ENCODE results near the gene CPO. TPM values are rescaled to one million over a fixed set of nuclear protein-coding genes. Genes with fewer than 3 reads are reported as not detected.

Gene CPO
- total RNA-seq, 1 donor from 2014 or later = not detected

GRCh38 chr2:207008105-207008990 is 69.0 kb downstream of the CPO start:
- TF ChIP-seq CTCF (IDR thresholded peaks at IDR 0.05; ENCODE audit: insufficient read depth, low read length, severe bottlenecking) = no peak
- FAIRE-seq = peak; percentile 52
- DNase-seq (ENCODE audit: low read depth) = peak; percentile 65
- Histone ChIP-seq H3K27me3 (ENCODE audit: control insufficient read depth, insufficient read depth, low read length) (no peaks in the 10 kb centered on the region), H3K36me3 (ENCODE audit: control insufficient read depth, insufficient read depth, low read length) (no peaks in the 10 kb centered on the region), H3K4me3 (ENCODE audit: low read depth, low read length) (no peak overlapping the region)

GRCh38 chr2:207012461-207012860 is 73.1 kb downstream of the CPO start:
- no peaks in the 10 kb centered on the region for H3K36me3 ChIP-seq (ENCODE audit: control insufficient read depth, insufficient read depth, low read length)
- H3K27me3 ChIP-seq (ENCODE audit: control insufficient read depth, insufficient read depth, low read length) = no peaks in the 10 kb centered on the region
- peak; percentile 85 for DNase-seq (ENCODE audit: low read depth)
- no peak for TF ChIP-seq CTCF (IDR thresholded peaks at IDR 0.05; ENCODE audit: insufficient read depth, low read length, severe bottlenecking)
- no peak overlapping the region for H3K4me3 ChIP-seq (ENCODE audit: low read depth, low read length)
- no peak for FAIRE-seq

- FAIRE-seq = no peak
- no peak for TF ChIP-seq CTCF (IDR thresholded peaks at IDR 0.05; ENCODE audit: insufficient read depth, low read length, severe bottlenecking)
- no peak overlapping the region for H3K4me3 ChIP-seq (ENCODE audit: low read depth, low read length)
- H3K27me3 ChIP-seq (ENCODE audit: control insufficient read depth, insufficient read depth, low read length) = no peaks in the 10 kb centered on the region
- DNase-seq (ENCODE audit: low read depth) = peak; percentile 91
- H3K36me3 ChIP-seq (ENCODE audit: control insufficient read depth, insufficient read depth, low read length) = no peaks in the 10 kb centered on the region
These were observed 75.1 kb downstream of the CPO start for GRCh38 chr2:207014424-207014823.

- DNase-seq (ENCODE audit: low read depth) (no peak), FAIRE-seq (no peak)
- Histone ChIP-seq H3K36me3 (ENCODE audit: control insufficient read depth, insufficient read depth, low read length) (no peaks in the 10 kb centered on the region), H3K4me3 (ENCODE audit: low read depth, low read length) (no peak overlapping the region), H3K27me3 (ENCODE audit: control insufficient read depth, insufficient read depth, low read length) (no peaks in the 10 kb centered on the region)
- TF ChIP-seq CTCF (IDR thresholded peaks at IDR 0.05; ENCODE audit: insufficient read depth, low read length, severe bottlenecking) = no peak
These were observed 76.6 kb downstream of the CPO start for GRCh38 chr2:207015901-207016300.

Other genes with a start within 250 kb of the CPO start
- gene DYTN, start 221.1 kb upstream of the CPO start, total RNA-seq = not detected in 2 replicates
- gene MDH1B, start 174.2 kb upstream of the CPO start, total RNA-seq = 0.26 TPM in 1 of 2 replicates, not detected in the other
- gene FASTKD2, start 173.9 kb upstream of the CPO start, total RNA-seq = 41.3 and 46.7 TPM in 2 replicates
- 39.8 and 40.5 TPM in 2 replicates for gene KLF7, start 226.4 kb downstream of the CPO start, total RNA-seq